Measurements from ENCODE around the gene PTGIR. TPM values are rescaled to one million over a fixed set of nuclear protein-coding genes. Genes with fewer than 3 reads are reported as not detected.
A peak's percentile ranks its signal among the peaks of the same experiment; 100 is the strongest.

Gene PTGIR
- total RNA-seq, 1 donor from 2014 or later: not detected

DNA sequence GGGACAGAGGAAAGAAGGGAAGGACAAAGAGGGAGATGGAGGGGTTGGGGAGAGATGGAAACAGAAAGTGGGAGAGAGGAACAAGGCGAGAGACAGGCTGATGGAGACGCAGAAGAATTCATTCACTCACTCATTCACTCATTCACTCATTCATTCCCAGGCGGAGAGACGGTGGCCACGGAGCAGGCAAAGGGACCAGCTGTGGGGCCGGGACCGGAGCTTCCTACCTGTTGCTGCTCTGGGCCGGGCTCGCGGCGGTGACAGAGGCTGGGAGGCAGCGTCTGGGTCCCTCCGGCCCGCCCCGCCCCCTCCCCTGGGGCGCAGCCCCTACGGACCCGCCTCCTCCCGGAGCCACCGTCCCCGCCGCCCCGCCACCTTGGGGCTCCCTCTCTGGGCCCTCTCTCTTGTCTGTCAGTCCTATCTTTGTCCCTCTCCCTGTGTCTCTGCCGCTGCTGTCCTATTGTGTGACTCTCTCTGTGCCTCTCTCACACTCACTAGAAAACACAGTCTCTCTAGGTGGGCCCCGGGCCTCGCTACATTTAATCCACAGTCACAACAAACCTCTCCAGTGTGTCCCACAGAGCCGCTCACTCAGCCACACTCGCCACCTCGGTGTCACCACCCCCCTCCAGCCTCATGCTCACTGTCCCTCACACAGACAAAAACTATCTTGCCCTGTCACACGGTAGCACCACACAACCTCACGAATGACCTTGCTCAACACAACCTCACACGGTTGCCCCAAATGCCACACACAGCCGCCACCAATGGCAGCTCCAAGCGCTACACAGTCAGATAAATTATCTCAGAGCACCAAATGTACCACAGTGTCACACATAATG, 11.3 kb upstream of the PTGIR start, which contains the start of gene GNG8:
Gene GNG8 (minus strand): TSS at position 283 of the 842 bp plus-strand sequence. CDS start 1,520 bp downstream, outside the sequence.
- Mint-ChIP-seq H3K27ac (ENCODE audit: unreplicated experiment) (no peak within 1 kb of the TSS), H3K4me3 (no peak within 1 kb of the TSS), H3K27me3 (ENCODE audit: low read depth) (peaks cover 51% of the 10 kb centered on the region), H3K36me3 (ENCODE audit: low read depth) (no peaks in the 10 kb centered on the region), H3K9me3 (no peaks in the 10 kb centered on the region), H3K4me1 (peaks cover 18% of the 10 kb centered on the region)
- TF ChIP-seq CTCF (conservative IDR thresholded peaks at IDR 0.05): no peak
- DNase-seq (ENCODE audit: low read depth, low spot score): no peak

GRCh38 chr19:46634656-46635218, 9.8 kb upstream of the PTGIR start:
- no peak for TF ChIP-seq CTCF (conservative IDR thresholded peaks at IDR 0.05)
- H3K36me3 Mint-ChIP-seq (ENCODE audit: low read depth): no peaks in the 10 kb centered on the region
- H3K27ac Mint-ChIP-seq (ENCODE audit: unreplicated experiment): no peak overlapping the region
- H3K4me1 Mint-ChIP-seq: peaks cover 22% of the 10 kb centered on the region
- peaks cover 40% of the 10 kb centered on the region for H3K27me3 Mint-ChIP-seq (ENCODE audit: low read depth)
- H3K9me3 Mint-ChIP-seq: no peaks in the 10 kb centered on the region
- no peak for DNase-seq (ENCODE audit: low read depth, low spot score)
- no peak overlapping the region for H3K4me3 Mint-ChIP-seq

- DNase-seq (ENCODE audit: low read depth, low spot score): peak; percentile 77
- Mint-ChIP-seq H3K36me3 (ENCODE audit: low read depth) (no peaks in the 10 kb centered on the region), H3K4me3 (no peak overlapping the region), H3K27ac (ENCODE audit: unreplicated experiment) (no peak overlapping the region), H3K9me3 (no peaks in the 10 kb centered on the region), H3K4me1 (peaks cover 22% of the 10 kb centered on the region), H3K27me3 (ENCODE audit: low read depth) (peaks cover 38% of the 10 kb centered on the region)
- no peak for TF ChIP-seq CTCF (conservative IDR thresholded peaks at IDR 0.05)
Measured at GRCh38 chr19:46634045-46634655, 9.3 kb upstream of the PTGIR start.

- TF ChIP-seq CTCF (conservative IDR thresholded peaks at IDR 0.05): no peak
- H3K4me1 Mint-ChIP-seq: peaks cover 22% of the 10 kb centered on the region
- no peak overlapping the region for H3K27ac Mint-ChIP-seq (ENCODE audit: unreplicated experiment)
- no peaks in the 10 kb centered on the region for H3K9me3 Mint-ChIP-seq
- no peak overlapping the region for H3K4me3 Mint-ChIP-seq
- DNase-seq (ENCODE audit: low read depth, low spot score): no peak
- peaks cover 38% of the 10 kb centered on the region for H3K27me3 Mint-ChIP-seq (ENCODE audit: low read depth)
- no peaks in the 10 kb centered on the region for H3K36me3 Mint-ChIP-seq (ENCODE audit: low read depth)
Measured at GRCh38 chr19:46633130-46633529, 8.2 kb upstream of the PTGIR start.

GRCh38 chr19:46631481-46631880, 6.6 kb upstream of the PTGIR start:
- Mint-ChIP-seq H3K4me1 (peaks cover 22% of the 10 kb centered on the region), H3K27ac (ENCODE audit: unreplicated experiment) (no peak overlapping the region), H3K4me3 (no peak overlapping the region), H3K36me3 (ENCODE audit: low read depth) (no peaks in the 10 kb centered on the region), H3K27me3 (ENCODE audit: low read depth) (peaks cover 38% of the 10 kb centered on the region), H3K9me3 (no peaks in the 10 kb centered on the region)
- DNase-seq (ENCODE audit: low read depth, low spot score): no peak
- no peak for TF ChIP-seq CTCF (conservative IDR thresholded peaks at IDR 0.05)

Measured in neural crest cell (in vitro differentiated cells).